Astrocyte (in vitro differentiated cells and primary cell): ENCODE data around the gene SMIM31. TPM values are rescaled to one million over a fixed set of nuclear protein-coding genes. Genes with fewer than 3 reads are reported as not detected.

Experiments used
- DNase-seq: peaks from one replicate; pipeline ENCODE4 v3.0.0-alpha.2; 2010; ENCODE audit warnings: low read depth
- FAIRE-seq: peaks from 2 replicates; lab custom pipeline; 2011; peaks lifted over from hg19 to GRCh38; lab: Jason Lieb, UNC
- H2AFZ ChIP-seq: 2 replicates; pipeline ENCODE4 v1.6.0; 2012; ENCODE audit warnings: low read depth, low read length, inconsistent platforms
- H3K27ac ChIP-seq: 2 replicates; pipeline ENCODE4 v1.5.1; 2011; ENCODE audit warnings: low read depth, low read length, inconsistent platforms
- H3K27me3 ChIP-seq: 2 replicates; pipeline ENCODE4 v1.6.0; 2011; ENCODE audit warnings: low read length, inconsistent platforms; ENCODE audit not compliant: insufficient read depth
- H3K36me3 ChIP-seq: 2 replicates; pipeline ENCODE4 v1.5.1; 2011; ENCODE audit warnings: low read length, inconsistent platforms; ENCODE audit not compliant: insufficient read depth
- H3K4me1 ChIP-seq: 2 replicates; pipeline ENCODE4 v1.5.1; 2011; ENCODE audit warnings: low read length, inconsistent platforms; ENCODE audit not compliant: insufficient read depth
- H3K4me2 ChIP-seq: 2 replicates; pipeline ENCODE4 v1.6.0; 2012; ENCODE audit warnings: low read length, inconsistent platforms
- H3K4me3 ChIP-seq: 2 replicates; pipeline ENCODE4 v1.5.1; 2011; ENCODE audit warnings: low read depth, mild to moderate bottlenecking, low read length, inconsistent platforms; ENCODE audit not compliant: insufficient read depth
- H3K79me2 ChIP-seq: 2 replicates; pipeline ENCODE4 v1.6.0; 2012; ENCODE audit warnings: mild to moderate bottlenecking, low read length, inconsistent platforms; ENCODE audit not compliant: insufficient read depth
- H3K9ac ChIP-seq: 2 replicates; pipeline ENCODE4 v1.6.0; 2012; ENCODE audit warnings: mild to moderate bottlenecking, low read length, inconsistent platforms
- H3K9me3 ChIP-seq: 2 replicates; pipeline ENCODE4 v1.5.1; 2012; ENCODE audit warnings: low read depth, mild to moderate bottlenecking, low read length, inconsistent platforms; ENCODE audit not compliant: insufficient read depth
- H4K20me1 ChIP-seq: 2 replicates; pipeline ENCODE4 v1.6.0; 2012; ENCODE audit warnings: low read length, inconsistent platforms; ENCODE audit not compliant: insufficient read depth
- H3K27ac Mint-ChIP-seq: one replicate; pipeline ENCODE4 v1.8.0; 2021; ENCODE audit warnings: mild to moderate bottlenecking, mixed read lengths; ENCODE audit not compliant: unreplicated experiment
- H3K27me3 Mint-ChIP-seq: one replicate; pipeline ENCODE4 v1.8.0; 2021; ENCODE audit warnings: low read depth, mixed read lengths; ENCODE audit not compliant: unreplicated experiment
- H3K36me3 Mint-ChIP-seq: one replicate; pipeline ENCODE4 v1.8.0; 2021; ENCODE audit warnings: low read depth, mixed read lengths; ENCODE audit not compliant: unreplicated experiment
- H3K4me1 Mint-ChIP-seq: one replicate; pipeline ENCODE4 v1.8.0; 2021; ENCODE audit warnings: low read depth, mixed read lengths; ENCODE audit not compliant: unreplicated experiment
- H3K4me3 Mint-ChIP-seq: one replicate; pipeline ENCODE4 v1.8.0; 2021; ENCODE audit warnings: mild to moderate bottlenecking, moderate library complexity, mixed read lengths; ENCODE audit not compliant: unreplicated experiment
- H3K9me3 Mint-ChIP-seq: one replicate; pipeline ENCODE4 v1.8.0; 2021; ENCODE audit warnings: mild to moderate bottlenecking, mixed read lengths; ENCODE audit not compliant: unreplicated experiment
- EZH2 ChIP-seq: IDR thresholded peaks from 2 replicates; pipeline ENCODE4 v1.6.1; 2012; ENCODE audit warnings: mild to moderate bottlenecking, low read length, inconsistent platforms; ENCODE audit not compliant: insufficient read depth
- total RNA-seq: library from RNA; stranded (reverse); gene quantifications from 2 replicates; pipeline ENCODE4 v1.2.1, GENCODE V29; 2021
- TF ChIP-seq, protein P1 (sequence below): IDR thresholded peaks from 2 replicates; pipeline ENCODE4 v1.5.1; 2011; ENCODE audit warnings: low read depth, mild to moderate bottlenecking, inconsistent platforms, low read length, moderate library complexity; ENCODE audit not compliant: insufficient read depth

Gene SMIM31
- total RNA-seq, 1 donor from 2014 or later = not detected

GRCh38 chr4:164761241-164761640 is 7.3 kb downstream of the SMIM31 start:
- peaks cover 1% of the 10 kb centered on the region for H3K4me1 Mint-ChIP-seq
- no peak overlapping the region for H3K27ac Mint-ChIP-seq
- H3K27me3 Mint-ChIP-seq = no peaks in the 10 kb centered on the region
- Histone ChIP-seq H3K9me3 (no peaks in the 10 kb centered on the region), H2AFZ (no peak overlapping the region), H3K79me2 (no peaks in the 10 kb centered on the region), H3K27ac (no peak overlapping the region), H3K36me3 (no peaks in the 10 kb centered on the region), H4K20me1 (no peaks in the 10 kb centered on the region), H3K9ac (no peak overlapping the region), H3K27me3 (no peaks in the 10 kb centered on the region), H3K4me3 (no peak overlapping the region), H3K4me1 (no peaks in the 10 kb centered on the region), H3K4me2 (no peak overlapping the region)
- peaks cover 1% of the 10 kb centered on the region for H3K9me3 Mint-ChIP-seq
- TF ChIP-seq EZH2 = no peak
- TF ChIP-seq, protein P1, sequence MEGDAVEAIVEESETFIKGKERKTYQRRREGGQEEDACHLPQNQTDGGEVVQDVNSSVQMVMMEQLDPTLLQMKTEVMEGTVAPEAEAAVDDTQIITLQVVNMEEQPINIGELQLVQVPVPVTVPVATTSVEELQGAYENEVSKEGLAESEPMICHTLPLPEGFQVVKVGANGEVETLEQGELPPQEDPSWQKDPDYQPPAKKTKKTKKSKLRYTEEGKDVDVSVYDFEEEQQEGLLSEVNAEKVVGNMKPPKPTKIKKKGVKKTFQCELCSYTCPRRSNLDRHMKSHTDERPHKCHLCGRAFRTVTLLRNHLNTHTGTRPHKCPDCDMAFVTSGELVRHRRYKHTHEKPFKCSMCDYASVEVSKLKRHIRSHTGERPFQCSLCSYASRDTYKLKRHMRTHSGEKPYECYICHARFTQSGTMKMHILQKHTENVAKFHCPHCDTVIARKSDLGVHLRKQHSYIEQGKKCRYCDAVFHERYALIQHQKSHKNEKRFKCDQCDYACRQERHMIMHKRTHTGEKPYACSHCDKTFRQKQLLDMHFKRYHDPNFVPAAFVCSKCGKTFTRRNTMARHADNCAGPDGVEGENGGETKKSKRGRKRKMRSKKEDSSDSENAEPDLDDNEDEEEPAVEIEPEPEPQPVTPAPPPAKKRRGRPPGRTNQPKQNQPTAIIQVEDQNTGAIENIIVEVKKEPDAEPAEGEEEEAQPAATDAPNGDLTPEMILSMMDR = no peak
- H3K36me3 Mint-ChIP-seq = no peaks in the 10 kb centered on the region
- no peak overlapping the region for H3K4me3 Mint-ChIP-seq
- DNase-seq (no peak), FAIRE-seq (no peak)

DNA sequence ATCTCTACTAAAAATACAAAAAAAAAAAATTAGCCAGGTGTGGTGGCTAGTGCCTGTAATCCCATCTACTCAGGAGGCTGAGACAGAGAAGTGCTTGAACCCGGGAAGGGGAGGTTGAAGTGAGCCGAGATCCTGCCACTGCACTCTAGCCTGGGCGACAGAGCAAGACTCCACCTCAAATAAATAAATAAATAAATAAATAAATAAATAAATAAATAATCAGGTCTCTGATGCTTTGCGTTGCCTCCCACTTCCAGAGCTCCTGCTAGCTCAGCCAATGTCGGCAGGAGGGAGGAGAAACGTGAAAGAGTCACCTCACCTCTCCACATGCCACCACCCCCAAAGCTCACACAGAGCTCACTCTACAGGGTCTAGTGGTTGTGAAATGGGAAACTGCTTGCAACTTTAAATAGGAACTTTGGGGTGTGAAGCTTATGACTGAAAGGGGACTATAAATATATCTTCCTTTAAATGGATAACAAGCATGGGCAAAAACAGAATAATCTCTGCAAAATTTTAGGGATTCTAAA is 7.9 kb downstream of the SMIM31 start:
- DNase-seq = no peak
- Mint-ChIP-seq H3K36me3 (no peaks in the 10 kb centered on the region), H3K9me3 (peaks cover 1% of the 10 kb centered on the region), H3K4me1 (peaks cover 1% of the 10 kb centered on the region), H3K27ac (no peak overlapping the region), H3K27me3 (no peaks in the 10 kb centered on the region), H3K4me3 (no peak overlapping the region)
- peaks cover under 1% of the 10 kb centered on the region for H3K27me3 ChIP-seq
- H2AFZ ChIP-seq = no peak overlapping the region
- no peak overlapping the region for H3K4me3 ChIP-seq
- H3K4me2 ChIP-seq = no peak overlapping the region
- H4K20me1 ChIP-seq = no peaks in the 10 kb centered on the region
- H3K36me3 ChIP-seq = no peaks in the 10 kb centered on the region
- H3K9me3 ChIP-seq = no peaks in the 10 kb centered on the region
- no peaks in the 10 kb centered on the region for H3K4me1 ChIP-seq
- TF ChIP-seq, protein P1 = no peak
- TF ChIP-seq EZH2 = no peak
- FAIRE-seq = no peak
- no peak overlapping the region for H3K9ac ChIP-seq
- no peak overlapping the region for H3K27ac ChIP-seq
- H3K79me2 ChIP-seq = no peaks in the 10 kb centered on the region

GRCh38 chr4:164765096-164765495 is 11.2 kb downstream of the SMIM31 start:
- peaks cover 2% of the 10 kb centered on the region for H3K27me3 ChIP-seq
- H3K4me1 ChIP-seq = no peaks in the 10 kb centered on the region
- Mint-ChIP-seq H3K27ac (no peak overlapping the region), H3K4me3 (no peak overlapping the region), H3K36me3 (no peaks in the 10 kb centered on the region), H3K27me3 (no peaks in the 10 kb centered on the region), H3K9me3 (peaks cover 1% of the 10 kb centered on the region), H3K4me1 (peaks cover 1% of the 10 kb centered on the region)
- H3K9me3 ChIP-seq = no peaks in the 10 kb centered on the region
- no peaks in the 10 kb centered on the region for H4K20me1 ChIP-seq
- no peak overlapping the region for H3K27ac ChIP-seq
- H3K79me2 ChIP-seq = no peaks in the 10 kb centered on the region
- DNase-seq (no peak), FAIRE-seq (no peak)
- H3K36me3 ChIP-seq = no peaks in the 10 kb centered on the region
- H3K4me3 ChIP-seq = no peak overlapping the region
- no peak overlapping the region for H3K9ac ChIP-seq
- TF ChIP-seq, protein P1 = no peak
- TF ChIP-seq EZH2 = no peak
- no peak overlapping the region for H3K4me2 ChIP-seq
- no peak overlapping the region for H2AFZ ChIP-seq
